Erythroblast (primary cell): ENCODE data around the gene WDHD1.

Experiments used
- GATA1 ChIP-seq: IDR thresholded peaks from 2 replicates; pipeline ENCODE4 v1.6.1; 2011; ENCODE audit warnings: low read depth, mild to moderate bottlenecking, control low read depth, low read length, moderate library complexity
- POLR2A ChIP-seq: IDR thresholded peaks from 2 replicates; pipeline ENCODE4 v1.6.1; 2011; ENCODE audit warnings: mild to moderate bottlenecking, low read length

DNA sequence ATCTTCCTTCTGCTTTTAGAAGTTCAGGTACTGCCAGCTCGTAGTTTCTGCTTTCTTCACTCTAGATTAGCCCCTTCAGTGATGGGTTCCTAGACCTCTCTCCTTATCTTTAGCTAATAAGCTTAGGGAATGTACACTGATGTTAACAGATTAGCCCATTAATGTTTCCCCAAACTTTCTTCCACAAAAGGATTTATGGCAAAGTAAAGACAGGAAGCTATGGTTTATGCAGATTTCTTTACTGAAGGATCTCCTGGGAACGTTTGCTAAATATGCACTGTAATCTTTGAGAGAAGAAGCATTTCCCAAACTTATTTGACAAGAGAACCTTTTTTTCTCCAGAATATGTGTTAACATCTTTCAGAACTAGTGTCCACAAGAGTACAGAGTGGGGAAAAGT lies 4.3 kb upstream of the WDHD1 start:
- TF ChIP-seq POLR2A (no peak), GATA1 (no peak)
